Measurements from ENCODE around the gene FBLN1. TPM values are rescaled to one million over a fixed set of nuclear protein-coding genes. Genes with fewer than 3 reads are reported as not detected.
A peak's percentile ranks its signal among the peaks of the same experiment; 100 is the strongest.

FBLN1 gene
- total and polyA plus RNA-seq, 2 of the 8 experiments (the other 6 are each of a cell fraction or from before 2014, with no cell fraction given), result 159 to 168 TPM

DNA sequence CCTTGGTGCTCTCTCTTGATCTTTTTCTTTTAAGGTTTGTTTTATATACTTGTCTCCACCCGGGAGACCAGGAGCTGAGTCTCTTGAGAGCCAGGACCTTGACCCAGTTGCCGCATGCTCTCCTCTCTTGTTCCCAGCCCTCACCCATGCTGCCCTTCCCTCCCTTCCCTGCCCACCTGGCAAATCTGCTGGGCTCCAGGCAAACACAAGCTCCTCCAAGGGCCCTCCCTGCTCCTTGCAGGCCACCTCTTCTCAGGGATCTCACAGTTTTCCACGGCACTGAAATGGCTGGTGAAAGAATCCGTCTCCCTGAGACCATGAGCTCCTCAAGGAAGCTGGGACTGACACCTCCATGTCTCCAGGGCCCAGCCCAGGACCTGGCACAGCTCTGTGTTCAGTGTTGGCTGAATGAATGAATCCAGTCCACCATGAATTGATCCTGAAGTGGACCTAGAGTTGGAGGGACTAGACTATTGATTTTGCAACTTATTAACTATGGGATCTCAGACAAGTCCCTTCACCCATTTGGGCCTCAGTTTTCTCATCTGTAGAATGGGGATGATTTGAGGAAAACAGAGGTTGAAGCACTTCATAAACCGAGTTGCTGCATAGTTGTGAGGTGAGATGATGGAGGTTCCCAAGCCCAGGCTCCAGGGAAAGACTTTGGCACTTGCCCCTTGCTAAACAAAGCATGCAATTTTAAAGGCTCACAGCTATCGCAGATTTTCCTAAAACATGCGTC lies 25.1 kb upstream of the FBLN1 start:
- Histone ChIP-seq H3K27ac (ENCODE audit: low read depth, low read length) (no peak overlapping the region), H4K91ac (replicated peaks; ENCODE audit: insufficient read length, low read length) (no peak overlapping the region), H2BK15ac (ENCODE audit: low read length) (no peak overlapping the region), H3K14ac (ENCODE audit: insufficient read length) (no peak overlapping the region), H4K20me1 (replicated peaks in 1 of 2; ENCODE audit: control insufficient read depth in 1 of 2, insufficient read depth in 2 of 2, low read length in 2 of 2) (no peaks in the 10 kb centered on the region), H2BK5ac (ENCODE audit: low read depth, low read length) (no peak overlapping the region), H3K9ac (replicated peaks in 1 of 4; ENCODE audit: extremely low read depth in 1 of 4, low read depth in 3 of 4, low read length in 3 of 4) (no peak overlapping the region), H3K4me1 (replicated peaks in 1 of 4; ENCODE audit: control insufficient read depth in 3 of 4, insufficient read depth in 4 of 4, low read length in 3 of 4) (peaks cover 0 to 2% (median 0%) of the 10 kb centered on the region in 4 experiments; a peak in 1 of 7 replicates), H2BK120ac (replicated peaks; ENCODE audit: low read depth, low read length) (no peak overlapping the region), H2AK5ac (ENCODE audit: low read depth, low read length) (no peak overlapping the region), H3K4ac (replicated peaks; ENCODE audit: insufficient read length, low read depth, low read length) (no peak overlapping the region), H3K79me2 (ENCODE audit: control insufficient read depth in 1 of 2, insufficient read depth in 2 of 2, low read length in 2 of 2) (no peaks in the 10 kb centered on the region), H4K5ac (ENCODE audit: insufficient read length, low read depth, low read length) (no peak overlapping the region), H4K8ac (ENCODE audit: extremely low read depth, insufficient read depth, low read length) (no peak overlapping the region), H3K23me2 (ENCODE audit: low read depth, low read length) (no peaks in the 10 kb centered on the region), H3K36me3 (ENCODE audit: control insufficient read depth in 2 of 4, insufficient read depth in 4 of 4, low read length in 3 of 4) (no peaks in the 10 kb centered on the region), H2BK12ac (ENCODE audit: low read depth, low read length) (no peak overlapping the region), H3K79me1 (ENCODE audit: low read depth, low read length) (peaks cover 3% of the 10 kb centered on the region; the same call in 1 of the 2 replicates), H2BK20ac (ENCODE audit: low read length) (no peak overlapping the region), H3K4me3 (ENCODE audit: extremely low read depth in 1 of 4, insufficient read depth in 2 of 4, low read depth in 3 of 4, low read length in 4 of 4) (no peak overlapping the region), H3K9me3 (ENCODE audit: insufficient read depth in 2 of 2, low read depth in 1 of 2, low read length in 1 of 2) (no peaks in the 10 kb centered on the region), H3K18ac (ENCODE audit: extremely low read depth, low read length) (no peak overlapping the region), H3K27me3 (replicated peaks in 1 of 4; ENCODE audit: control insufficient read depth in 3 of 4, extremely low read depth in 1 of 4, insufficient read depth in 3 of 4, low read length in 3 of 4) (no peaks in the 10 kb centered on the region), H3K4me2 (ENCODE audit: insufficient read depth in 1 of 2, low read depth in 2 of 2, low read length in 2 of 2) (no peak overlapping the region), H3K23ac (ENCODE audit: insufficient read length) (no peak overlapping the region), H2AFZ (ENCODE audit: low read length) (no peak overlapping the region), H3K56ac (replicated peaks; ENCODE audit: insufficient read length, low read depth, low read length) (no peak overlapping the region)
- TF ChIP-seq JUN (IDR thresholded peaks at IDR 0.05; ENCODE audit: low read depth, low read length) (no peak), JUND (IDR thresholded peaks at IDR 0.05; ENCODE audit: low read length) (no peak), EP300 (IDR thresholded peaks at IDR 0.05; ENCODE audit: borderline replicate concordance in 1 of 2, low read depth in 2 of 2, low read length in 2 of 2) (no peak), KDM1A (IDR thresholded peaks at IDR 0.05; ENCODE audit: borderline replicate concordance, low read length) (peak; percentile 35; the same call in 1 of the 2 replicates), SIN3A (conservative IDR thresholded peaks at IDR 0.05 in 1 of 2, IDR thresholded peaks at IDR 0.05 in 1 of 2; ENCODE audit: low read depth in 1 of 2, low read length in 2 of 2) (no peak)
- DNase-seq (ENCODE audit: low read depth in 1 of 2, low spot score in 2 of 2) (no peak), FAIRE-seq (no peak)
- ChIA-PET CTCF (ENCODE audit: partially characterized antibody) (interaction anchor here (1.5 to 1.8 kb wide), 4 partner anchors 16 to 76 kb away, joined by 3 to 6 read pairs (median 5); no protein-coding TSS in a partner anchor), POLR2A (ENCODE audit: partially characterized antibody) (interaction anchor here (1.0 to 1.9 kb wide), 3 partner anchors 15 to 26 kb away, joined by 3 to 6 read pairs (median 4); partner anchors contain the start of gene FBLN1)
- WGBS, 2 experiments (ENCODE audit: extremely low coverage in 1 of 2, insufficient coverage in 1 of 2, insufficient read length in 1 of 2, insufficient replicate concordance in 2 of 2, low coverage in 1 of 2, low lambda C conversion rate in 2 of 2, missing lambda C conversion rate in 1 of 2), result 87% methylated on average over 7 of the region's 7 CpGs; no CpG with 5 or more reads in 1 of the 2 experiments

Measured in H1 (cell line).